ENCODE measurements around the gene CELA2A. TPM values are rescaled to one million over a fixed set of nuclear protein-coding genes. Genes with fewer than 3 reads are reported as not detected.
"Not testable (repeated sequence)": the region's sequence is repeated elsewhere in the genome, so short reads cannot be mapped to it uniquely, and the experiment has no call there.

Gene CELA2A
- total RNA-seq, 5 donors from 2014 or later (not counting 1 experiment from before 2014, with no cell fraction given) = 1.3 to 1.8 (median 1.5) TPM; not detected in 2

DNA sequence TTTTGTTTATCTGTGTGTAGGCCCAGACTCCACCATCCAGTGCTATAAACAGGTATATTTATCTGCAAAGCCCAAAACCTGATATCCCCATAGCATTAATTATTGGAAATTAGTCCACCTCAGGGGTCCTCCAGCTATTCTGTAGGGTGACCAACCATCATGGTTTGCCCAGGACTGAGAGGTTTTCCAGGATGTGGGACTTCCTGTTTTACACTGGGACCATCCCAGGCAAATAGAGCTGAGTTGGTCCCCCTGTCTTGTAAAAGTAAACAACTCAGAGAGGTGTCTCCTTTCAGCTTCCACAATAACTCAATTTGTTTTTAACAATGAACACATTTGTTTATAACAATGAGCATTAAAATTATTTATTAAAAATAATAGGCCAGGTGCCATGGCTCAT lies 11.6 kb downstream of the CELA2A start:
- Mint-ChIP-seq H3K9me3 (no peaks in the 10 kb centered on the region), H3K4me3 (no peak overlapping the region), H3K36me3 (no peaks in the 10 kb centered on the region), H3K4me1 (no peaks in the 10 kb centered on the region), H3K27ac (no peak overlapping the region), H3K27me3 (peaks cover 0 to 15% of the 10 kb centered on the region in 2 donors)
- ATAC-seq (replicated peaks in 1 of 4) (no peak), DNase-seq (no peak)
- ChIA-PET CTCF (no interaction called here), POLR2A (interaction anchor here in 1 of 2 donors (0.6 kb wide), 1 partner anchor 153 kb away, joined by 7 read pairs; no protein-coding TSS in a partner anchor)
- Histone ChIP-seq H3K4me1 (ENCODE audit: control insufficient read depth in 1 of 2, extremely low read depth in 1 of 2, insufficient read depth in 2 of 2, low read length in 2 of 2) (no peaks in the 10 kb centered on the region), H3K4me3 (ENCODE audit: control insufficient read depth in 1 of 2, extremely low read depth in 1 of 2, low read length in 1 of 2) (no peak overlapping the region), H3K36me3 (ENCODE audit: control insufficient read depth in 2 of 2, extremely low read depth in 1 of 2, insufficient read depth in 1 of 2, low read length in 1 of 2) (no peaks in the 10 kb centered on the region), H3K27ac (ENCODE audit: low read length) (no peak overlapping the region), H3K9me3 (no peaks in the 10 kb centered on the region), H3K27me3 (replicated peaks in 1 of 2; ENCODE audit: control insufficient read depth in 2 of 2, extremely low read depth in 1 of 2, insufficient read depth in 2 of 2, low read length in 1 of 2) (peaks cover 0 to 7% of the 10 kb centered on the region in 2 experiments)

DNA sequence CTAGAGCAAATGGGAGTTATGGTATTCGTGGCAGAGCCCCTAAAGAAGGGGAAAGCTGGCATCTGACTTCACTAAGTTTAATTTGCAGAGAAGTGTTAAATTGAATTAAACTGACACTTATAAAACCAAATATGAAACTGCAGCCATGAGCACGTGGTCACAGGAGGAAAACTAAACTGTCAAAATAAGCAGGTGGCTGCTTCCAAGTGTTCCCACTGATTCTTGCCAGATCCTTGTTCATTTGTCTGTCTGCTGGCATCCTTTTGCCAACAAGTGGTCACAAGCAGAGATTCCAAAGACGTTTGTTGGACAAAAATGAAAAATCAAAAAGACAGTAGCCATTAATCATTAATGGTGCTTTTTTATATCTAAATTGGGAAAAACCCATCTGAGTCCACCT lies 12.8 kb downstream of the CELA2A start:
- WGBS (ENCODE audit: insufficient coverage) = 0% methylated on average over 1 of the region's 3 CpGs
- H3K4me3 ChIP-seq (ENCODE audit: control insufficient read depth in 1 of 2, extremely low read depth in 1 of 2, low read length in 1 of 2) = no peak overlapping the region
- H3K9me3 ChIP-seq = no peaks in the 10 kb centered on the region
- H3K4me1 ChIP-seq (ENCODE audit: control insufficient read depth in 1 of 2, extremely low read depth in 1 of 2, insufficient read depth in 2 of 2, low read length in 2 of 2) = no peaks in the 10 kb centered on the region
- Mint-ChIP-seq H3K27ac (no peak overlapping the region), H3K9me3 (no peaks in the 10 kb centered on the region), H3K4me1 (no peaks in the 10 kb centered on the region), H3K27me3 (peaks cover 0 to 11% of the 10 kb centered on the region in 2 donors), H3K36me3 (no peaks in the 10 kb centered on the region), H3K4me3 (no peak overlapping the region)
- peaks cover 0 to 7% of the 10 kb centered on the region in 2 experiments for H3K27me3 ChIP-seq (replicated peaks in 1 of 2; ENCODE audit: control insufficient read depth in 2 of 2, extremely low read depth in 1 of 2, insufficient read depth in 2 of 2, low read length in 1 of 2)
- no peak overlapping the region for H3K27ac ChIP-seq (ENCODE audit: low read length)
- no peaks in the 10 kb centered on the region for H3K36me3 ChIP-seq (ENCODE audit: control insufficient read depth in 2 of 2, extremely low read depth in 1 of 2, insufficient read depth in 1 of 2, low read length in 1 of 2)
- CTCF ChIA-PET = no interaction called here
- no peak for DNase-seq
- no peak for ATAC-seq (replicated peaks in 1 of 4)
- POLR2A ChIA-PET = no interaction called here

DNA sequence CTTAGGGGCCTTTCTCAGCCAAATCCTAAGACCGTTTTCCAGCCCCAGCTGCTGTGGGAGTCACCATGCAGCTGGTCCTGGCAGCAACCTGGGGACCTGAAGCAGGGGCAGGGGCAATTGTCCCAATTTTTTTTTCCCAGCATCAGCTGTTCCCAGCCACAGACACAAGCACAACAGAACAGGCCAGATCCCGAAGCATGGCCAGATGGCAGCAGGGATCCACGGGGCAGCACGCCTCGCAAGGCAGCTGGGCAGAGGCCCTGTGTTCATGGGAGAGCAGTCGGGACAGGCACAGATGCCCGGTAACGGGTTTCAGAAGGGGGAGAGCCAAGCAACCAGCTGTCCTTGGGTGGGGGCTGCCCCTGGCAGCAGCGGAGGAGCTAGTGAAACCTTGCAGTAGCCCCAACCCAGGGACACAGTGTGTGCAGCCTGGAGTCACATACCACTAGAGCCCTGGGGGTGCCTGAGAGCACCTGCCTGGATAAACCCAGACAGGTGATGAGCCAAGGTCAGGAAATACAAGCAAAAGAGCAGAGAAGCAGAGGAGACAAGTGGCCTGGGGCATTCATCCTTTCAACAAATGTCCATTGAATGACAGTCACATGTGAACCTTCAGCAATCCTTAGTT lies 13.4 kb downstream of the CELA2A start:
- H3K27me3 ChIP-seq (replicated peaks in 1 of 2; ENCODE audit: control insufficient read depth in 2 of 2, extremely low read depth in 1 of 2, insufficient read depth in 2 of 2, low read length in 1 of 2) = not testable (repeated sequence)
- 80% methylated on average over 9 of the region's 9 CpGs for WGBS (ENCODE audit: insufficient coverage)

DNA sequence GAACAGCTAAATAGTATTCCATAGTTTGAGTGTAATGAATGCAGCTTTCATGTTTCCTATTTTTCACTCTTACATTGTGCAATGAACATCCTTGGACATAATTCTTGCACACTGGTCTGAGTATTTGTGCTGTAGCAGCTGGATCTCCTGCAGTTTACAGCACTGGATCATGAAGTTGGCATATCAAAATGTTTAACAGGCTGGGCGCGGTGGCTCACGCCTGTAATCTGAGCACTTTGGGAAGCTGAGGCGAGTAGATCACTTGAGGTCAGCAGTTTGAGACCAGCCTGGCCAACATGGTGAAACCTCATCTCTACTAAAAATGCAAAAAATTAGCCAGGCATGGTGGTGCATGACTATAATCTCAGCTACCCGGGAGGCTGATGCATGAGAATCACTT lies 14.5 kb downstream of the CELA2A start:
- POLR2A ChIA-PET; H3K36me3 ChIP-seq (ENCODE audit: control insufficient read depth in 2 of 2, extremely low read depth in 1 of 2, insufficient read depth in 1 of 2, low read length in 1 of 2); H3K4me1 Mint-ChIP-seq; H3K27me3 ChIP-seq (replicated peaks in 1 of 2; ENCODE audit: control insufficient read depth in 2 of 2, extremely low read depth in 1 of 2, insufficient read depth in 2 of 2, low read length in 1 of 2); ATAC-seq (replicated peaks in 1 of 4); H3K27ac Mint-ChIP-seq; H3K4me3 ChIP-seq (ENCODE audit: control insufficient read depth in 1 of 2, extremely low read depth in 1 of 2, low read length in 1 of 2); H3K36me3 Mint-ChIP-seq; H3K9me3 ChIP-seq; H3K4me1 ChIP-seq (ENCODE audit: control insufficient read depth in 1 of 2, extremely low read depth in 1 of 2, insufficient read depth in 2 of 2, low read length in 2 of 2); H3K27ac ChIP-seq (ENCODE audit: low read length); CTCF ChIA-PET; H3K4me3 Mint-ChIP-seq; H3K27me3 Mint-ChIP-seq; H3K9me3 Mint-ChIP-seq; DNase-seq: not testable (repeated sequence)
- WGBS (ENCODE audit: insufficient coverage) = 96% methylated on average over 4 of the region's 5 CpGs

More for the DNA sequence above, 13.4 kb downstream of the CELA2A start:
- H3K4me1 ChIP-seq (ENCODE audit: control insufficient read depth in 1 of 2, extremely low read depth in 1 of 2, insufficient read depth in 2 of 2, low read length in 2 of 2); H3K27ac ChIP-seq (ENCODE audit: low read length); POLR2A ChIA-PET; H3K4me3 ChIP-seq (ENCODE audit: control insufficient read depth in 1 of 2, extremely low read depth in 1 of 2, low read length in 1 of 2); CTCF ChIA-PET; H3K36me3 Mint-ChIP-seq; ATAC-seq (replicated peaks in 1 of 4); H3K36me3 ChIP-seq (ENCODE audit: control insufficient read depth in 2 of 2, extremely low read depth in 1 of 2, insufficient read depth in 1 of 2, low read length in 1 of 2); H3K4me1 Mint-ChIP-seq; H3K27me3 Mint-ChIP-seq; H3K27ac Mint-ChIP-seq; H3K4me3 Mint-ChIP-seq; DNase-seq; H3K9me3 ChIP-seq; H3K9me3 Mint-ChIP-seq: not testable (repeated sequence)

DNA sequence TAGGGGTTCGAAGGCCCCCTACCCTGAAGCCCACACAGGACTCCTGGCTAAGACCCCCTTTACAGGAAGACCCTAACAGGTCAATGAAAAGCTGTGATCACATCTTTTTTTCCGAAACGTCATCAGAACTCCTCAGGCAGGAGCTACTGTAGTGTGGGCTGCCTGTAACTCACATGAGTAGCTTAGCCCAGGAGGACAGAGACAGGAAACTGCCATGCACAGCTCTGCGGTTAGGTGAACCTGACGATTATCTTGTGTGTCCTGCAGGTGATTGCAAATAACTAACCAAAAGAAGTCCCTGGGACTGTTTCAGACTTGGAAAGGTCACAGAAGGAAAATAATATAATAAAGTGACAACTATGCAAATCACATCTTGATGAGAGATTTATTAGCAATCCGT lies 15.2 kb downstream of the CELA2A start:
- H3K4me3 Mint-ChIP-seq; H3K27ac Mint-ChIP-seq; H3K4me1 ChIP-seq (ENCODE audit: control insufficient read depth in 1 of 2, extremely low read depth in 1 of 2, insufficient read depth in 2 of 2, low read length in 2 of 2); DNase-seq; H3K4me1 Mint-ChIP-seq; ATAC-seq (replicated peaks in 1 of 4); H3K4me3 ChIP-seq (ENCODE audit: control insufficient read depth in 1 of 2, extremely low read depth in 1 of 2, low read length in 1 of 2); CTCF ChIA-PET; H3K36me3 ChIP-seq (ENCODE audit: control insufficient read depth in 2 of 2, extremely low read depth in 1 of 2, insufficient read depth in 1 of 2, low read length in 1 of 2); H3K27ac ChIP-seq (ENCODE audit: low read length); H3K36me3 Mint-ChIP-seq; H3K27me3 ChIP-seq (replicated peaks in 1 of 2; ENCODE audit: control insufficient read depth in 2 of 2, extremely low read depth in 1 of 2, insufficient read depth in 2 of 2, low read length in 1 of 2); POLR2A ChIA-PET; H3K9me3 ChIP-seq; H3K9me3 Mint-ChIP-seq; H3K27me3 Mint-ChIP-seq: not testable (repeated sequence)
- WGBS (ENCODE audit: insufficient coverage) = 27% methylated on average over 2 of the region's 6 CpGs

DNA sequence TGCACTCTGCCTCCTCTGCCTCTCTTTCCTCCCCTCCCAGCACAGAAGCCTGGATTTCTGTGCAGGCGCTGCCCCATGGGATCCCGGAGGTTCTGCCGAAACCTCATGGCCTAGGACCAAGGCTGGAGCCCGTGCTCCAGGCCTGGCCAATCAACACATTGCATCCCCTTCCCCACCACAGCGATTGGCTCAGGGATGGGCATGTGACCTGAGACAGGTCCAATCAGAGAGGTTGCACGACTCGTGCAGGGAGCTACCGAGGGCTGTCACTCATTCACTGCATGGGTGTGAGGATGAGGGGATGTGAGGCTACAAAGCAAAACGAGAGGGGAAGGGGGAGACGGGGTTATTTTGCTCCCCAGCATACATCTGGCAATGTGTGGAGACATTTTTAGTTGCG lies 16.1 kb downstream of the CELA2A start:
- CTCF ChIA-PET = no interaction called here
- H3K27ac Mint-ChIP-seq = no peak overlapping the region
- H3K9me3 Mint-ChIP-seq = no peaks in the 10 kb centered on the region
- no peaks in the 10 kb centered on the region for H3K4me1 Mint-ChIP-seq
- Histone ChIP-seq H3K4me1 (ENCODE audit: control insufficient read depth in 1 of 2, extremely low read depth in 1 of 2, insufficient read depth in 2 of 2, low read length in 2 of 2) (no peaks in the 10 kb centered on the region), H3K9me3 (no peaks in the 10 kb centered on the region), H3K36me3 (ENCODE audit: control insufficient read depth in 2 of 2, extremely low read depth in 1 of 2, insufficient read depth in 1 of 2, low read length in 1 of 2) (no peaks in the 10 kb centered on the region), H3K4me3 (ENCODE audit: control insufficient read depth in 1 of 2, extremely low read depth in 1 of 2, low read length in 1 of 2) (no peak overlapping the region), H3K27me3 (replicated peaks in 1 of 2; ENCODE audit: control insufficient read depth in 2 of 2, extremely low read depth in 1 of 2, insufficient read depth in 2 of 2, low read length in 1 of 2) (peaks cover 0 to 2% of the 10 kb centered on the region in 2 experiments), H3K27ac (ENCODE audit: low read length) (no peak overlapping the region)
- H3K27me3 Mint-ChIP-seq = no peaks in the 10 kb centered on the region
- no peak for ATAC-seq (replicated peaks in 1 of 4)
- no peak for DNase-seq
- H3K4me3 Mint-ChIP-seq = no peak overlapping the region
- 100% methylated on average over 3 of the region's 11 CpGs for WGBS (ENCODE audit: insufficient coverage)
- POLR2A ChIA-PET = no interaction called here
- H3K36me3 Mint-ChIP-seq = no peaks in the 10 kb centered on the region

DNA sequence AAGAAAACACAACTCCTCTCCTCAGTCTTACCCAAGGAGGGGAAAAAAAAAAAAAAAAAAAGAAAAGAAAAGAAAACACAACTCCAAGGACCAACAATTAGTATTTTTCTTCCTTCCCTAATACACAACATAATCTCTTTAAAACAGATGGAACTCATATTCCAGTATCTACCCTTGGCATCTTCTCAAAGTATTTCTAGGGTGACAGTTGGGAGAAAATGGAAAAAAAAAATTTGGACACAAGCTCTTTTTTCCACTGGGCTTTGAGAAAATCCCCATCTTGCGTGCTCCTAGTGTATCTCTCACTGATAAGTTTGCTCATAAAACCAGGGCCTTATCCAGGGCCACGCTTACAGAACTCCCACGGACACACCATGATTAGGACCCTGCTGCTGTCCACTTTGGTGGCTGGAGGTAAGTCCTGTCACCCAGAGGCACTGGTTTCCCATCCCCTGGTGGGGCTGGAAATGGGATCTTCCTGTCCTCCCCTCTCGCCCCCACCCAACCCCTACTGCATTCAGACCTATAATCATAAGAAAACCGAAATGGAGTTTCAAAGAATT lies 19.3 kb downstream of the CELA2A start, which contains the start of gene CELA2B:
CELA2B (plus strand) TSS at position 353 of the 563 bp plus-strand sequence; CDS start at position 375, 22 bp downstream.
- no peaks in the 10 kb centered on the region for H3K9me3 ChIP-seq
- H3K36me3 Mint-ChIP-seq = no peaks in the 10 kb centered on the region
- H3K27me3 Mint-ChIP-seq = no peaks in the 10 kb centered on the region
- no peak within 1 kb of the TSS for H3K27ac Mint-ChIP-seq
- H3K4me1 Mint-ChIP-seq = no peaks in the 10 kb centered on the region
- DNase-seq (no peak), ATAC-seq (replicated peaks in 1 of 4) (no peak)
- ChIA-PET CTCF (no interaction called here), POLR2A (no interaction called here)
- 93% methylated on average over 3 of the region's 5 CpGs for WGBS (ENCODE audit: insufficient coverage)
- H3K36me3 ChIP-seq (ENCODE audit: control insufficient read depth in 2 of 2, extremely low read depth in 1 of 2, insufficient read depth in 1 of 2, low read length in 1 of 2) = no peaks in the 10 kb centered on the region
- no peaks in the 10 kb centered on the region for H3K4me1 ChIP-seq (ENCODE audit: control insufficient read depth in 1 of 2, extremely low read depth in 1 of 2, insufficient read depth in 2 of 2, low read length in 2 of 2)
- no peak within 1 kb of the TSS for H3K4me3 ChIP-seq (ENCODE audit: control insufficient read depth in 1 of 2, extremely low read depth in 1 of 2, low read length in 1 of 2)
- no peak within 1 kb of the TSS for H3K27ac ChIP-seq (ENCODE audit: low read length)
- H3K4me3 Mint-ChIP-seq = no peak within 1 kb of the TSS
- no peaks in the 10 kb centered on the region for H3K9me3 Mint-ChIP-seq
- H3K27me3 ChIP-seq (replicated peaks in 1 of 2; ENCODE audit: control insufficient read depth in 2 of 2, extremely low read depth in 1 of 2, insufficient read depth in 2 of 2, low read length in 1 of 2) = no peaks in the 10 kb centered on the region
